GM12873 (cell line): ENCODE results near the gene CDV3.

ENCODE experiments used
- TF ChIP-seq, protein P1 (sequence below): IDR thresholded peaks from 2 replicates; pipeline ENCODE4 v1.5.1; 2012; ENCODE audit warnings: low read depth, mild to moderate bottlenecking, moderate library complexity, low read length, control low read depth; ENCODE audit not compliant: insufficient read depth; ENCODE audit errors: missing control alignments

CDV3 gene

DNA sequence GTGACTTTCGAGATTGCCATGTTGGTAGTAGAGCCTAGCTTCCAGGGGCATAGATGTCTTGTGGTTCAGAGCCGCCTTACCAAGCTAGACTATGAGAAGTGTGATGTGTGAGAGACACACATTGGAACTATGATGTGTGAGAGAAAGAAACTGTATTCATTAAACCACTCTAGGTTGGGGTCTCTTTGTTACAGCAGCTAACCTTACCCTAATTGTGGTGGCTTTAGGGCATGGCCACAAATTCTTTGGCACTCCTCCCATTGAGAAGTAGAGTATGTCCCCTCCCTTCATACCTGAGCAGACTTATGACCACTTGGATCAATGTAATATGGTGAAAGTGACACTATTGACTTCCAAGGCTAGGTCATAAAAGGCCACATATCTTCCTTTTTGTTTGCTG, 35.3 kb upstream of the CDV3 start:
- TF ChIP-seq, protein P1, sequence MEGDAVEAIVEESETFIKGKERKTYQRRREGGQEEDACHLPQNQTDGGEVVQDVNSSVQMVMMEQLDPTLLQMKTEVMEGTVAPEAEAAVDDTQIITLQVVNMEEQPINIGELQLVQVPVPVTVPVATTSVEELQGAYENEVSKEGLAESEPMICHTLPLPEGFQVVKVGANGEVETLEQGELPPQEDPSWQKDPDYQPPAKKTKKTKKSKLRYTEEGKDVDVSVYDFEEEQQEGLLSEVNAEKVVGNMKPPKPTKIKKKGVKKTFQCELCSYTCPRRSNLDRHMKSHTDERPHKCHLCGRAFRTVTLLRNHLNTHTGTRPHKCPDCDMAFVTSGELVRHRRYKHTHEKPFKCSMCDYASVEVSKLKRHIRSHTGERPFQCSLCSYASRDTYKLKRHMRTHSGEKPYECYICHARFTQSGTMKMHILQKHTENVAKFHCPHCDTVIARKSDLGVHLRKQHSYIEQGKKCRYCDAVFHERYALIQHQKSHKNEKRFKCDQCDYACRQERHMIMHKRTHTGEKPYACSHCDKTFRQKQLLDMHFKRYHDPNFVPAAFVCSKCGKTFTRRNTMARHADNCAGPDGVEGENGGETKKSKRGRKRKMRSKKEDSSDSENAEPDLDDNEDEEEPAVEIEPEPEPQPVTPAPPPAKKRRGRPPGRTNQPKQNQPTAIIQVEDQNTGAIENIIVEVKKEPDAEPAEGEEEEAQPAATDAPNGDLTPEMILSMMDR: no peak

DNA sequence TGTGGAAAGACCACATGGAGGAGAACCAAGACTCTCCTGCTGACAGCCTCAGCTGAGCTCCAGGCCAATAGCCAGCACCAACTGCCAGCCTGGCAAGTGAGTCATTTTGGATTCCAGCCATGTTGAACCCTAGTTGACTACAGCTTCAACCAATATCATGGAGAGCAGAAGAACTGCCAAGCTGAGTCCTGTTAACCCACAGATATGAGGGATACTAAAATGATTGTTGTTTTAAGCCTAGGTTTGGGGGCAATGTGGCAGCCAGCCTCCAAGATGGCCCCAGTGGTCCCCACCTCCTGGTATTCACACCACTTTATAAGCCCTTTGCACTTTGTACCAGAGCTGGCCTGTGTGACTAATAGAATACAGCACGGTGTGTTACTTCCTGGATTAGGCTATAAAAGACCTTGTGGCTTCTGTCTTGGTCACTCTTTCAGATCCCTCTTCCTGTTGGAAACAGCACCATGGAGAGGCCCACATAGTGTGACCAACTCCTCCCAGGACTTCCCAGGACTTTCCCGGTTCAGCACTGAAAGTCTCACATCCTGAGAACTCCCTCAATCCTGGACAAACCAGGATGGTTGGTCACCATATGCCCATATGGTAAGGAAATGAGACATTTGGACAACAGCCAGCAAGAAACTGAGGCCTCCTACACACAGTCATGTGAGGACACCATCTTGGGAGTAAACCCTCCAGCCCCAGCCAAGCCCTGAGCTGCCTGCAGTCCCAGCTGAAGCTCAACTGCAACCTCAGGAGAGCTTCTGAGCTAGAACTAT, 32.4 kb upstream of the CDV3 start:
- TF ChIP-seq, protein P1: no peak

DNA sequence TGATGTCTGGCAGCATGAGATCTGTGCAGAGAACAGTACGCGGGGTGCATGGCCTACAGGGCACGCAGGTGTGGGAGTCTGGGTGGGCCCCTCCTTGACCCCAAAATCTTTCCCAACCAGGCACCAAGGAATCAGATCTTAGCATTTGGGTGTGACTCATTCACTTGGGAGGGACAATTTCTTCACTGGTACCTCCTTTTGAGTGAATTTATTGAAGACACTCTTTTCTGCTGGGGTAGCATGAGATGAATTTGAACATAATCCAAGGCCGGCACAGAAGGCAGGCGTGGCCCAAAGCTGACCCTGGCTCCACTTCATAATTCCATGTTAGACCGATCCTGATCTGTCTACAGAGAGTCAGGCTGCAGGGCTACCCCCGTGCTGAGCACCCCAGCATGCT, 30.6 kb upstream of the CDV3 start:
- TF ChIP-seq, protein P1: no peak

DNA sequence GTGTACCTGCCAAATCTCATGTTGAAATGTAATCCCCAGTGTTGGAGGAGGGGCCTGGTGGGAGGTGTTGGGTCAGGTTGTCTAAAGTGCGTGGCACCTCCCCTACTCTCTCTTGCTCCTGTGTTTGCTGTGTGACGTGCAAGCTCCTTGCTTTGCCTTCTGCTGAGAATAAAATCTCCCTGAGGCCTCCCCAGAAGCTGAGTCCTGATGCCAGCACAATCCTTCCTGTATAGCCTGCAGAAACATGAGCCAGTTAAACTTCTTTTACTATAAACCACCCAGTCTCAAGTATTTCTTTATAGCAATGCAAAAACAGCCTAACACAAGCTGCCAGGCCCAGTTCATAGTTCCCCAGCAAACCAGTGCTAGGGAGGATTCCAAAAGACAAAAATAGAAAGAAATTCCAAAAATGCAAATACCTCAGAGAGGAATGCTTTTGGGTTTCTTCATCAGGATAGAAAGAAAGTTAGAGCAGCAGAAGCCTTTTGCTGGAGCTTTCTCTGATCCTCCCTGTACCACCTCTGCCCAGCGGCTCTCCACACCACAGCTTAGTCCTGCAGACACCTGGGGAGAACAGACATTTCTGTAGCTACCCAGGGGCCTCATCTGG, 25.9 kb upstream of the CDV3 start:
- TF ChIP-seq, protein P1: no peak

DNA sequence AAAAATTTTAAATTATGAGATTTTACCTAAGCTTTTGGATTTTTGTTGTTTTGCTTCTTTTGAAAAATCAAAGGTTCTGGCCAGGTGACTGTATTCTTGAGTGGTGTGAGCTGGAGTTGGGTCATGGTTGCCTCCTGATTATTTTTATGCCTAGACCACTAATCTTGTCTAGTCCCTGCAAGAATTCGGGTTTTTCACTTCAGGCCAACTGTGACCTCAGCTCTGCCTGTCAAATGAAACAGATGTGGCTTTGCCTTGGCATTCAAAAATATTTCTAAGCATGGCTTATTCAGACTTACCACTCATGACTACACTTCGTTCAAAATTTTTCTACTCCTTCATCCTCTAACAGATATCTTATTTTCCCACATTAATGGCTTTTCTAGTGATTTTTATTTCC, 25.4 kb upstream of the CDV3 start:
- TF ChIP-seq, protein P1: no peak

DNA sequence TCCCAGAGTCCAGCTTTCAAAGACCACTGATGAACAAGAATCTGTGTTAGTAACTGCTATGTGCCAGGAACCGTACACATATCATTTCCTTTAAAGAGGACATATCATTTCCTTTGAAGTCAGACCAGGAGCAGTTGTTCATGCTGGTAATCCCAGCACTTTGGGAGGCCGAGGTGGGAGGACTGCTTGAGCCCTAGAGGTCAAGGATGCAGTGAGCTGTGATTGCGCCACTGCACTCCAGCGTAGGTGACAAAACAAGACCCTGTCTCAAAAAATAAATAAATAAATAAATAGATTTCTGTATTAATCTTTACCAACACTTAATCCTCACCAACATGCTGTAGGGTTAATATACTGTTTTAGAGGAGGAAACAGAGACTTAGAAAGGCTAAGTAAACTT, 23.9 kb upstream of the CDV3 start:
- TF ChIP-seq, protein P1: no peak

DNA sequence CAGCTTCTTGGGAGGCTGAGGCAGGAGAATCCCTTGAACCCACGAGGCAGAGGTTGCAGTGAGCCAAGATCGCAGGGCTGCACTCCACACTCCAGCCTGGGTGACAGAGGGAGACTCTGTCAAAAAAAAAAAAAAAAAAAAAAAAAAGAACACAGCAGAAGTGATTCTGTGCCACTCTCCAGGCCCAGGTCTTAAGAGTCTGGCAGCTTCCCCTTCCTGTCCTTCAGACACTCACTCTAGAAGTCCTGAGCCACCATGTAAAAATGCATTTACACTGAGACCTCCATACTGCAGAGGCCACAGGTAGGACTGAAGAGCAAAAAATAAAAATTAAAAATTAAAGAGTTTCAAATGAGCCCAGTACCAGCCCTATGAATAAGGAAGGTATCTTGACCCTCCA, 11.8 kb upstream of the CDV3 start:
- TF ChIP-seq, protein P1: no peak
